K562 (cell line): ENCODE measurements around the gene EDDM13. TPM values are rescaled to one million over a fixed set of nuclear protein-coding genes. Genes with fewer than 3 reads are reported as not detected.

Source experiments
- COPS2 ChIP-seq: fragments of 450-650 bp; conservative IDR thresholded peaks from 2 replicates; pipeline ENCODE4 v1.6.1; 2016; ENCODE audit warnings: mild to moderate bottlenecking, moderate library complexity
- POLR3A ChIP-seq: IDR thresholded peaks from 2 replicates; pipeline ENCODE4 v1.6.1; 2011; ENCODE audit warnings: borderline replicate concordance, mild to moderate bottlenecking, moderate library complexity; ENCODE audit not compliant: insufficient read length, insufficient read depth; ENCODE audit errors: extremely low read depth
- ZNF507 ChIP-seq: conservative IDR thresholded peaks from 2 replicates; pipeline ENCODE4 v1.6.1; 2017; ENCODE audit warnings: missing genetic modification characterization, missing compliant biosample characterization
- polyA plus RNA-seq, 8 experiments: library from polyadenylated mRNA; depleted of rRNA in 4 of 8; stranded (reverse) in 5 of 8; unstranded in 3 of 8; fragments of >200 nt; fragmentation: Nextera tagmentation in 2 of 8; fragmentation: Illumina TruSeq in 1 of 8; extraction: Ambion mirVana in 2 of 8; extraction: Trizol in 1 of 8; gene quantifications; 2 replicates each; pipeline versions ENCODE4 v1.2.1 to v1.2.3, GENCODE V29; 2011 to 2014; ENCODE audit warnings: inconsistent platforms in 1 of 8, missing spikeins in 1 of 8
- total RNA-seq, 7 experiments: library from RNA; depleted of rRNA in 6 of 7; stranded (reverse); fragments of >200 nt in 6 of 7; fragmentation: Illumina TruSeq in 2 of 7; extraction: Trizol in 2 of 7; gene quantifications; 2 replicates each; pipeline versions ENCODE4 v1.2.1 to v1.2.3, GENCODE V29; 2011 to 2021; ENCODE audit warnings: low replicate concordance in 1 of 7
- TF ChIP-seq, protein P1 (sequence below): fragments of 450-650 bp; IDR thresholded peaks from 2 replicates; pipeline ENCODE4 v1.6.1; 2016; ENCODE audit warnings: mild to moderate bottlenecking, moderate library complexity
- TF ChIP-seq, protein P2 (sequence below), 3 experiments: IDR thresholded peaks in 2 of 3; conservative IDR thresholded peaks in 1 of 3; 2 replicates each; pipeline ENCODE4 v1.5.1; 2011 to 2012; ENCODE audit warnings: low read length in 3 of 3, mild to moderate bottlenecking in 3 of 3, control low read depth in 2 of 3, improper control_type of control experiment in 1 of 3, inconsistent platforms in 1 of 3, low read depth in 1 of 3, mixed read lengths in 1 of 3, moderate library complexity in 1 of 3; ENCODE audit not compliant: insufficient read depth in 2 of 3
- TF ChIP-seq, protein P3 (sequence below): fragments of 250-450 bp; sonication (Bioruptor Pico); IDR thresholded peaks from 2 replicates; pipeline ENCODE4 v1.4.0; 2020; ENCODE audit warnings: mild to moderate bottlenecking
- TF ChIP-seq, protein P4 (sequence below): fragments of 450-650 bp; IDR thresholded peaks from 2 replicates; pipeline ENCODE4 v1.6.1; 2016; ENCODE audit warnings: borderline replicate concordance
- TF ChIP-seq, protein P5 (sequence below), 3 experiments: fragments of 200-800 bp in 1 of 3; sonication (Bioruptor generic) in 1 of 3; sonication (generic) in 1 of 3; formaldehyde crosslinking in 1 of 3; IDR thresholded peaks; 2 replicates each; pipeline versions ENCODE4 v1.6.1 to v1.8.0; 2016 to 2022; ENCODE audit warnings: mild to moderate bottlenecking in 2 of 3, missing compliant biosample characterization in 2 of 3, missing genetic modification characterization in 2 of 3, missing genetic modification reagents in 1 of 3

The EDDM13 gene
- total and polyA plus RNA-seq, 9 of the 15 experiments (the other 6 are each of a cell fraction or from before 2014, with no cell fraction given), result 2.0 to 7.7 (median 4.1) TPM

DNA sequence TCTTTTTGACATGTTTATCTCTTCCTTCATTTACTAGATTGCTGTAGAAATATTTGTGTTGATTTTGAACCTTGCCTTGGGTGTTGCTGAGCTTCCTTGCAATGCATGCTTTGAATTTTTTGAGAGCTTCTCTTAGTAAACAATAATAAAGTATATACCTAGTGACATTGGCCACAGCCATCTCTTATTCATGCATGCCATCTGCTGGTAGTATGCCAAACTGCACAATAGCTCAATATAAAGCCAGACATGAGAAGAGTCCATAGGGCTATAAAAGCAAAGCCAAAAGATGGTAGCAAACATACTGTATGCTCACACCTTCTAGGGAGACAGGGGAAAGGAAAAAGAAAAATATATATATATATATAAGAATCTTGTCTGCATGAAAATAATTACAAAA, 61.0 kb downstream of the EDDM13 start (continued):
- TF ChIP-seq, protein P1, sequence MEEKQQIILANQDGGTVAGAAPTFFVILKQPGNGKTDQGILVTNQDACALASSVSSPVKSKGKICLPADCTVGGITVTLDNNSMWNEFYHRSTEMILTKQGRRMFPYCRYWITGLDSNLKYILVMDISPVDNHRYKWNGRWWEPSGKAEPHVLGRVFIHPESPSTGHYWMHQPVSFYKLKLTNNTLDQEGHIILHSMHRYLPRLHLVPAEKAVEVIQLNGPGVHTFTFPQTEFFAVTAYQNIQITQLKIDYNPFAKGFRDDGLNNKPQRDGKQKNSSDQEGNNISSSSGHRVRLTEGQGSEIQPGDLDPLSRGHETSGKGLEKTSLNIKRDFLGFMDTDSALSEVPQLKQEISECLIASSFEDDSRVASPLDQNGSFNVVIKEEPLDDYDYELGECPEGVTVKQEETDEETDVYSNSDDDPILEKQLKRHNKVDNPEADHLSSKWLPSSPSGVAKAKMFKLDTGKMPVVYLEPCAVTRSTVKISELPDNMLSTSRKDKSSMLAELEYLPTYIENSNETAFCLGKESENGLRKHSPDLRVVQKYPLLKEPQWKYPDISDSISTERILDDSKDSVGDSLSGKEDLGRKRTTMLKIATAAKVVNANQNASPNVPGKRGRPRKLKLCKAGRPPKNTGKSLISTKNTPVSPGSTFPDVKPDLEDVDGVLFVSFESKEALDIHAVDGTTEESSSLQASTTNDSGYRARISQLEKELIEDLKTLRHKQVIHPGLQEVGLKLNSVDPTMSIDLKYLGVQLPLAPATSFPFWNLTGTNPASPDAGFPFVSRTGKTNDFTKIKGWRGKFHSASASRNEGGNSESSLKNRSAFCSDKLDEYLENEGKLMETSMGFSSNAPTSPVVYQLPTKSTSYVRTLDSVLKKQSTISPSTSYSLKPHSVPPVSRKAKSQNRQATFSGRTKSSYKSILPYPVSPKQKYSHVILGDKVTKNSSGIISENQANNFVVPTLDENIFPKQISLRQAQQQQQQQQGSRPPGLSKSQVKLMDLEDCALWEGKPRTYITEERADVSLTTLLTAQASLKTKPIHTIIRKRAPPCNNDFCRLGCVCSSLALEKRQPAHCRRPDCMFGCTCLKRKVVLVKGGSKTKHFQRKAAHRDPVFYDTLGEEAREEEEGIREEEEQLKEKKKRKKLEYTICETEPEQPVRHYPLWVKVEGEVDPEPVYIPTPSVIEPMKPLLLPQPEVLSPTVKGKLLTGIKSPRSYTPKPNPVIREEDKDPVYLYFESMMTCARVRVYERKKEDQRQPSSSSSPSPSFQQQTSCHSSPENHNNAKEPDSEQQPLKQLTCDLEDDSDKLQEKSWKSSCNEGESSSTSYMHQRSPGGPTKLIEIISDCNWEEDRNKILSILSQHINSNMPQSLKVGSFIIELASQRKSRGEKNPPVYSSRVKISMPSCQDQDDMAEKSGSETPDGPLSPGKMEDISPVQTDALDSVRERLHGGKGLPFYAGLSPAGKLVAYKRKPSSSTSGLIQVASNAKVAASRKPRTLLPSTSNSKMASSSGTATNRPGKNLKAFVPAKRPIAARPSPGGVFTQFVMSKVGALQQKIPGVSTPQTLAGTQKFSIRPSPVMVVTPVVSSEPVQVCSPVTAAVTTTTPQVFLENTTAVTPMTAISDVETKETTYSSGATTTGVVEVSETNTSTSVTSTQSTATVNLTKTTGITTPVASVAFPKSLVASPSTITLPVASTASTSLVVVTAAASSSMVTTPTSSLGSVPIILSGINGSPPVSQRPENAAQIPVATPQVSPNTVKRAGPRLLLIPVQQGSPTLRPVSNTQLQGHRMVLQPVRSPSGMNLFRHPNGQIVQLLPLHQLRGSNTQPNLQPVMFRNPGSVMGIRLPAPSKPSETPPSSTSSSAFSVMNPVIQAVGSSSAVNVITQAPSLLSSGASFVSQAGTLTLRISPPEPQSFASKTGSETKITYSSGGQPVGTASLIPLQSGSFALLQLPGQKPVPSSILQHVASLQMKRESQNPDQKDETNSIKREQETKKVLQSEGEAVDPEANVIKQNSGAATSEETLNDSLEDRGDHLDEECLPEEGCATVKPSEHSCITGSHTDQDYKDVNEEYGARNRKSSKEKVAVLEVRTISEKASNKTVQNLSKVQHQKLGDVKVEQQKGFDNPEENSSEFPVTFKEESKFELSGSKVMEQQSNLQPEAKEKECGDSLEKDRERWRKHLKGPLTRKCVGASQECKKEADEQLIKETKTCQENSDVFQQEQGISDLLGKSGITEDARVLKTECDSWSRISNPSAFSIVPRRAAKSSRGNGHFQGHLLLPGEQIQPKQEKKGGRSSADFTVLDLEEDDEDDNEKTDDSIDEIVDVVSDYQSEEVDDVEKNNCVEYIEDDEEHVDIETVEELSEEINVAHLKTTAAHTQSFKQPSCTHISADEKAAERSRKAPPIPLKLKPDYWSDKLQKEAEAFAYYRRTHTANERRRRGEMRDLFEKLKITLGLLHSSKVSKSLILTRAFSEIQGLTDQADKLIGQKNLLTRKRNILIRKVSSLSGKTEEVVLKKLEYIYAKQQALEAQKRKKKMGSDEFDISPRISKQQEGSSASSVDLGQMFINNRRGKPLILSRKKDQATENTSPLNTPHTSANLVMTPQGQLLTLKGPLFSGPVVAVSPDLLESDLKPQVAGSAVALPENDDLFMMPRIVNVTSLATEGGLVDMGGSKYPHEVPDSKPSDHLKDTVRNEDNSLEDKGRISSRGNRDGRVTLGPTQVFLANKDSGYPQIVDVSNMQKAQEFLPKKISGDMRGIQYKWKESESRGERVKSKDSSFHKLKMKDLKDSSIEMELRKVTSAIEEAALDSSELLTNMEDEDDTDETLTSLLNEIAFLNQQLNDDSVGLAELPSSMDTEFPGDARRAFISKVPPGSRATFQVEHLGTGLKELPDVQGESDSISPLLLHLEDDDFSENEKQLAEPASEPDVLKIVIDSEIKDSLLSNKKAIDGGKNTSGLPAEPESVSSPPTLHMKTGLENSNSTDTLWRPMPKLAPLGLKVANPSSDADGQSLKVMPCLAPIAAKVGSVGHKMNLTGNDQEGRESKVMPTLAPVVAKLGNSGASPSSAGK, result no peak
- TF ChIP-seq, protein P2, sequence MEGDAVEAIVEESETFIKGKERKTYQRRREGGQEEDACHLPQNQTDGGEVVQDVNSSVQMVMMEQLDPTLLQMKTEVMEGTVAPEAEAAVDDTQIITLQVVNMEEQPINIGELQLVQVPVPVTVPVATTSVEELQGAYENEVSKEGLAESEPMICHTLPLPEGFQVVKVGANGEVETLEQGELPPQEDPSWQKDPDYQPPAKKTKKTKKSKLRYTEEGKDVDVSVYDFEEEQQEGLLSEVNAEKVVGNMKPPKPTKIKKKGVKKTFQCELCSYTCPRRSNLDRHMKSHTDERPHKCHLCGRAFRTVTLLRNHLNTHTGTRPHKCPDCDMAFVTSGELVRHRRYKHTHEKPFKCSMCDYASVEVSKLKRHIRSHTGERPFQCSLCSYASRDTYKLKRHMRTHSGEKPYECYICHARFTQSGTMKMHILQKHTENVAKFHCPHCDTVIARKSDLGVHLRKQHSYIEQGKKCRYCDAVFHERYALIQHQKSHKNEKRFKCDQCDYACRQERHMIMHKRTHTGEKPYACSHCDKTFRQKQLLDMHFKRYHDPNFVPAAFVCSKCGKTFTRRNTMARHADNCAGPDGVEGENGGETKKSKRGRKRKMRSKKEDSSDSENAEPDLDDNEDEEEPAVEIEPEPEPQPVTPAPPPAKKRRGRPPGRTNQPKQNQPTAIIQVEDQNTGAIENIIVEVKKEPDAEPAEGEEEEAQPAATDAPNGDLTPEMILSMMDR (IDR thresholded peaks at IDR 0.05 in 2 of 3, conservative IDR thresholded peaks at IDR 0.05 in 1 of 3; ENCODE audit: insufficient read depth in 2 of 3, low read depth in 1 of 3, low read length in 3 of 3), result peak; percentile 69 to 94 (median 85)
- TF ChIP-seq, protein P3, sequence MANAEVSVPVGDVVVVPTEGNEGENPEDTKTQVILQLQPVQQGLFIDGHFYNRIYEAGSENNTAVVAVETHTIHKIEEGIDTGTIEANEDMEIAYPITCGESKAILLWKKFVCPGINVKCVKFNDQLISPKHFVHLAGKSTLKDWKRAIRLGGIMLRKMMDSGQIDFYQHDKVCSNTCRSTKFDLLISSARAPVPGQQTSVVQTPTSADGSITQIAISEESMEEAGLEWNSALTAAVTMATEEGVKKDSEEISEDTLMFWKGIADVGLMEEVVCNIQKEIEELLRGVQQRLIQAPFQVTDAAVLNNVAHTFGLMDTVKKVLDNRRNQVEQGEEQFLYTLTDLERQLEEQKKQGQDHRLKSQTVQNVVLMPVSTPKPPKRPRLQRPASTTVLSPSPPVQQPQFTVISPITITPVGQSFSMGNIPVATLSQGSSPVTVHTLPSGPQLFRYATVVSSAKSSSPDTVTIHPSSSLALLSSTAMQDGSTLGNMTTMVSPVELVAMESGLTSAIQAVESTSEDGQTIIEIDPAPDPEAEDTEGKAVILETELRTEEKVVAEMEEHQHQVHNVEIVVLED (CRISPR knock-in tag), result no peak
- TF ChIP-seq POLR3A (no peak), ZNF507 (no peak), COPS2 (no peak)
- TF ChIP-seq, protein P4, sequence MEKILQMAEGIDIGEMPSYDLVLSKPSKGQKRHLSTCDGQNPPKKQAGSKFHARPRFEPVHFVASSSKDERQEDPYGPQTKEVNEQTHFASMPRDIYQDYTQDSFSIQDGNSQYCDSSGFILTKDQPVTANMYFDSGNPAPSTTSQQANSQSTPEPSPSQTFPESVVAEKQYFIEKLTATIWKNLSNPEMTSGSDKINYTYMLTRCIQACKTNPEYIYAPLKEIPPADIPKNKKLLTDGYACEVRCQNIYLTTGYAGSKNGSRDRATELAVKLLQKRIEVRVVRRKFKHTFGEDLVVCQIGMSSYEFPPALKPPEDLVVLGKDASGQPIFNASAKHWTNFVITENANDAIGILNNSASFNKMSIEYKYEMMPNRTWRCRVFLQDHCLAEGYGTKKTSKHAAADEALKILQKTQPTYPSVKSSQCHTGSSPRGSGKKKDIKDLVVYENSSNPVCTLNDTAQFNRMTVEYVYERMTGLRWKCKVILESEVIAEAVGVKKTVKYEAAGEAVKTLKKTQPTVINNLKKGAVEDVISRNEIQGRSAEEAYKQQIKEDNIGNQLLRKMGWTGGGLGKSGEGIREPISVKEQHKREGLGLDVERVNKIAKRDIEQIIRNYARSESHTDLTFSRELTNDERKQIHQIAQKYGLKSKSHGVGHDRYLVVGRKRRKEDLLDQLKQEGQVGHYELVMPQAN, result no peak
- TF ChIP-seq, protein P5, sequence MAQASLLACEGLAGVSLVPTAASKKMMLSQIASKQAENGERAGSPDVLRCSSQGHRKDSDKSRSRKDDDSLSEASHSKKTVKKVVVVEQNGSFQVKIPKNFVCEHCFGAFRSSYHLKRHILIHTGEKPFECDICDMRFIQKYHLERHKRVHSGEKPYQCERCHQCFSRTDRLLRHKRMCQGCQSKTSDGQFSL (CRISPR knock-in tag; IDR thresholded peaks at IDR 0.05), result no peak
- TF ChIP-seq, protein P5 (tag; IDR thresholded peaks at IDR 0.05), result no peak
